Measurements from ENCODE around the gene CAMKK1.

GRCh38 chr17:3848229-3848835 lies 44.5 kb downstream of the CAMKK1 start:
- TF ChIP-seq CTCF (IDR thresholded peaks at IDR 0.05) (no peak), POLR2A (IDR thresholded peaks at IDR 0.05) (no peak)
